NCI-H1930 (cell line): Measurements from ENCODE around the gene EFHC1.
"Not testable (repeated sequence)": the region's sequence is repeated elsewhere in the genome, so short reads cannot be mapped to it uniquely, and the experiment has no call there.

Experiments used
- DNase-seq, 2 experiments: peaks; one replicate each; lab custom pipeline; 2025; lab: John Stamatoyannopoulos, UW

EFHC1 gene, protein sequence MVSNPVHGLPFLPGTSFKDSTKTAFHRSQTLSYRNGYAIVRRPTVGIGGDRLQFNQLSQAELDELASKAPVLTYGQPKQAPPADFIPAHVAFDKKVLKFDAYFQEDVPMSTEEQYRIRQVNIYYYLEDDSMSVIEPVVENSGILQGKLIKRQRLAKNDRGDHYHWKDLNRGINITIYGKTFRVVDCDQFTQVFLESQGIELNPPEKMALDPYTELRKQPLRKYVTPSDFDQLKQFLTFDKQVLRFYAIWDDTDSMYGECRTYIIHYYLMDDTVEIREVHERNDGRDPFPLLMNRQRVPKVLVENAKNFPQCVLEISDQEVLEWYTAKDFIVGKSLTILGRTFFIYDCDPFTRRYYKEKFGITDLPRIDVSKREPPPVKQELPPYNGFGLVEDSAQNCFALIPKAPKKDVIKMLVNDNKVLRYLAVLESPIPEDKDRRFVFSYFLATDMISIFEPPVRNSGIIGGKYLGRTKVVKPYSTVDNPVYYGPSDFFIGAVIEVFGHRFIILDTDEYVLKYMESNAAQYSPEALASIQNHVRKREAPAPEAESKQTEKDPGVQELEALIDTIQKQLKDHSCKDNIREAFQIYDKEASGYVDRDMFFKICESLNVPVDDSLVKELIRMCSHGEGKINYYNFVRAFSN

DNA sequence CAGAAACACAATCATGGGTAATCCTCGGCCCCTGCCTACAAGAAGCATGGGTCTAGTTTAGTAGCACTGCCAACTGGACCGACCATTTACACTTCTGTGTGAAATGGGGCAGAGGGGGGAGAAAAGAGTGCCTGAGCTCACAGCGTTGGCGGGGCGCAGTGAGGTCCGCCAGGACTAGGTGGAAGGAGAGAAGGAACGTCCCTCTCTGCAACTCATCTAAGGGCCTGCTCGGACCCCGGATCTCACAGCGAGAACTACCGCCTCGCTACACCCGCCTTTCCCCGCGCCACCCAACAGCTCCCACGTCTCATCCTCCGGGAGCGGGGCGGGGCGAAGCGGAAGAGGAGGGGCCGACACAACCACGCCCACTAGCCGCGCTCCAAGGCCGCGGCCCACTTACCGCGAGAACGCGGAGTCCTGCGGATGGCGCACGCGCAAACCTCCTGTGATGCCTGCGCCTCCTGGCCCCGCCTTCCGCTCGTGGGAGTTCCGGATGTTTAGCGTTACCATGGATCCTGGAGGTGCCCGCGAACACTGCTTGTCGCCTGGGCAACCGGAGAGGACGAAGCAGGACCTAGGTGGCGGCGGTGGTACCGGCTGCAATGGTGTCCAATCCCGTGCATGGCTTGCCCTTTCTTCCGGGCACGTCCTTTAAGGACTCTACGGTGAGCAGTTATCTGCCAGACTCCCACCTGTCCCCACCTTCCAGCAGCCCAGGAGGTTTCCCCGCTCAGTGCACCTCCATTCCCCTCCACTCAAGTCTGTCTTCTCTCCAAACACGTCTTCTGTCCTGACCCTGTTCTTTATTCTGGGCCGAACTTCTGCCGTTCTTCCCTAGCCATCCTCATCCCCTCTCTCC is at the start of gene EFHC1:
TSS of gene EFHC1 (plus strand) at position 534 of the 859 bp plus-strand sequence. CDS start at position 603, 69 bp downstream.
- DNase-seq, result peak; percentile 98

DNA sequence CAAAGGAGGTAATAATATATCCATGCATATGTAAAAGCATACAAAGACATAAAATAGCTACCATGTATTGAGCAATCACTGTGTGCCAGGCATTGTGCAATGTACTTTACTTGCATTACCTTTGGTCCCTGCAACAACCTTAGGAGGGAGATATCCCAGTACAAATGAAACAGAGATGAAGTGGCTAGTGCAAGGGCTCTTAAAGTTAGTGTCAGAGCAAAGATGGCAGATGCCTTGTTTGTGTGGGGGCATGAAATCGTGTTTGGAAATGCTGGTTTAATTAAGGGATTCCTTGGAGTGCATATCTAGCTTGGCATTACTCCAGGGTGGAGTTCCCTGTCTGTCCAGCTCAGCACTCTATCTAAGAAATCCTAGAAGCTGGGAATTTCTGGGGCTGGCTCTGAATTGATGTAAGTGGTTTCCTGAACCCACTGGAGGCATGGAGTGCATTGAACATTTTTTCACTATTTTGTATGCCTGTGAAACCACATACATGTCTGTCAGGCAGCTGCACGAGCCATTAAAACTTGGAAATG is 48.4 kb upstream of the EFHC1 start:
- DNase-seq, result no peak

DNA sequence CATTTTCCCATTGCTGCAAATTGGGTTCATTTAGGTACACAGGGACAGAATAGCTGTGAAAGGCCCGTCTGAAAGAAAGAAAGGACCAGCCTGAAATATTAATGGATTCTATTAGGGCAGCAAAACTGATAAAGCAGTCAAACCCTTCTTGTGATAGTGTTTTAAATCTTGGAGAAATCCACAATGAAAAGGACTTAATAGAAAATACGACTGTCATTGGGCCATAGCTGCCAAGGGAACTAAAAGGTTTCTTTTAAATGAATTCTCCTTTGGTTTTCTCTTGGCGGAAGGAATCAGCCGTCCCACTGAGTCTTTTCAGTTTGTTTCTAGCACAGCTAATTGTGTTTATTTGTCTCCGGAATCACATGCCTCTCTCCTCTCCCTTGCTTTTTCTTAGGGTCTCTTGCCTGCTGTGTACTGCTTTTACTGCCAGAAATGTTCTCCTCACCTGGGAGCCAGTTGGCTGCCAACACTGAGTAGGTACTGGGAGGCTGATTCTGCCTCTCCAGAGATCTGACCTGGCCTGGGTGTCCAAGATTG is 46.9 kb upstream of the EFHC1 start:
- no peak for DNase-seq

DNA sequence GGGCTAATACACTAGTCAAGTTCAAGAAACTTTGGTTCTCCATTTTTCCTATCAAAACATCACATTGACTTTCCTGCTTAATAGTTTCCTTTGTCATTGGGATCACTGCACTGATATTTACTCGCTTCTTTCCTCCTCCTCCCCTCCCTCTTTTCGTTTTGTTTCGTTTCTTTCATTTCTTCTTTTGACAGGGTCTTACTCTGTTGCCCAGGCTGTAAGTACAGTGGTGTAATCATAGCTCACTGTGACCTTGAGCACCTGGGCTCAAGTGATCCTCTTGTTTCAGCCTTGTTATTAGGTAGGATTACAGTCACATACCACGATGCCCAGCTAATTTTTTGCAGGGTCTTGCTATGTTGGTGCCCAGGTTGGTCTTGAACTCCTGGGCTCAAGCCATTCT is 45.9 kb upstream of the EFHC1 start:
- DNase-seq, result no peak

DNA sequence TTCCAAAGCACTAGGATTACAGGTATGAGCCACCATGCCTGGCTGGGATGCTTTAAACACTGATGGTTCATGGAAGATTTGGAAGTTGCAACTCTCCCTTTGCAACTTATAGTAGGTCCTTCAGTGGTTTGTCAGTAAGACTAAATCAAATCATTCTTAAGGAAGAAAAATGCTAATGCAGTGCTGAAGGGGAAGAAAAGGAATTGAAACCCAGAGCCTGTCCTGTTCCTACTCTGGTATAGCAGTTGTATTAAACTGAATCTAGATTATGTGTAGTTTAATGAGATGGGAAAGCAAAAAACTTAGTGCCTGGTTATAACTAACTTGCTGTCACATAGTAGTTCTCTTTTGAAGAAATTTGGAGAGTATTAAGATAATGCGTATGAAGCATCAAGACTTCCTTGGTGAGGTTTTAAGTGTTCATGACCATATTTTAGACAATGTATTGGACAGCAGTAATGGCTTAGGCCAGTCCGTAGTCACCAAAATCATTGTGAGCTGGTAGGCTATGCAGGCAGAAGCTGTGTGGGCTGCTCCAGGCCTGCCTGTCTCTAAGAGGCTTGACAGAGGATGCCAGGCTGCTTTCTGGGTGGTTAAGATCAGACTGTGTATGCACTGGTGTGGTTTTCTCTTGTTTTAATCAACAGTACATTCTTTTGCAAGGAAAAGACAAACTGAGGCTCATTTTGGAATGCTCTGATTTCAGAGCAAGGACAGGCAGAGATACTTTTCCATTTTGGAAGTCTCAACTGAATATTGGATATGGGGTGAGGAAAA is 44.2 kb upstream of the EFHC1 start:
- no peak for DNase-seq

DNA sequence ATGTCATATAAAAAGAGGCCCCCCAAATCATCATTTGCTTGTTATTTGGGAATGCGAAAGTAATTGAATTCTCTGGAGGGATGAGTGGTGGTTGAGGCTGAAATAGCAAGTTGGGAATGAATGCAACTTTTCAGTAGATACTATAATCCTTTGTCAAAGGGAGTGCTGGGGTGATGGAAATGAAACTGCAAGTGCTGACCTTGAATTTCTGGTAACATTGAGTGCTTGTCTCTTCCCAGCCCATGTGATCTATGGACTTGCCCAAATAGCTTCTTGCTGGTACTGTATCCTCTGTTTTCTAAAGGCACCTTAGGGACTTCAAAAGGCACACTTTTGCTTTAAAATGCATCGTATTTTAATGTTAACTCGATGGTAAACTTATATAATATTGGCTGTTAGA is 43.4 kb upstream of the EFHC1 start:
- DNase-seq, result no peak

DNA sequence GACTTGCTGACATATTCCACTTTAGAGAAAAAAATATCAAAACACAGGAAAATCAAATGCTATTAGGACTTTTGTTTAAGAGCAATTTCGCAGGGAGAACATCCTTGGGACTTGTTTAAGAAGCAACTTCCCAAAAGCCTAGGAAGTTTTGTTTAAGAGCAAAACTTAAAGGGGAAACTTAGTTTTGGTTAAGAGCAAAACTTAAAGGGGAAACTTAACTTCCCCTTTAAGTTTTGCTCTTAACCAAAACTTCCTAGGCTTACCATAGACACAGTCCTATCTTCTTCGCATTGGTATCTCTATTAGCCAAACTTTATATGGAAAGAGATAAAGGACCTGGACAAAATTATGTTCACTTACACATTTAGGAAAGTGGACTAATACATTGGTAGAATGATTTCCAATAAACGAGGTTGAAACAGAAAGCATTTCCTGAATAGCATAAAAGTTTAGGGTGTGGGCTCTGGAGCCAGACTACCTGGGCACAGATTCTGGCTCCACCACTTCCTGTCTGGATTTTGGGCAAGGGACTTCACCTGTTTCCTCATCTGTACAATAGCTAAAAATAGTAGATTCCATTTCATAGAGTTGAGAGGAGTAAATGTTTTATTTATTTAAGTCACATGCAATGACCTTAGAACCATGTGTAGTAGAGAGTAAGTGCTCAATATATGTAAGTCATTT is 42.5 kb upstream of the EFHC1 start:
- DNase-seq, result no peak

DNA sequence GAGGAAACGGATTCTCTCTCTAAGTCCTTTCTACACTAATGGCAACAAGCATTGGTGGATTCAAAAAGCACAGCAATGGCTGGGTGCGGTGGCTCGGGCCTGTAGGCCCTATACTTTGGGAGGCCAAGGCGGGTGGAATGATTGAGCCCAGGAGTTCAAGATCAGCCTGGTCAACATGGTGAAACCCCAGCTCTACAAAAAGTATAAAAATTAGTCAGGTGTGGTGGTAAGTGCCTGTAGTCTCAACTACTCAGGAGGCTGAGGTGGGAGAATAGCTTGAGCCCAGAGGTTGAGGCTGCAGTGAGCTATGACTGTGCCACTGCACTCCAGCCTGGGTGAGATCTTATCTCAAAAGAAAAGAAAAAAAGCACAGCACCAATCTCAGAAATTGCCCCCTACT is 38.9 kb upstream of the EFHC1 start:
- DNase-seq, result no peak

DNA sequence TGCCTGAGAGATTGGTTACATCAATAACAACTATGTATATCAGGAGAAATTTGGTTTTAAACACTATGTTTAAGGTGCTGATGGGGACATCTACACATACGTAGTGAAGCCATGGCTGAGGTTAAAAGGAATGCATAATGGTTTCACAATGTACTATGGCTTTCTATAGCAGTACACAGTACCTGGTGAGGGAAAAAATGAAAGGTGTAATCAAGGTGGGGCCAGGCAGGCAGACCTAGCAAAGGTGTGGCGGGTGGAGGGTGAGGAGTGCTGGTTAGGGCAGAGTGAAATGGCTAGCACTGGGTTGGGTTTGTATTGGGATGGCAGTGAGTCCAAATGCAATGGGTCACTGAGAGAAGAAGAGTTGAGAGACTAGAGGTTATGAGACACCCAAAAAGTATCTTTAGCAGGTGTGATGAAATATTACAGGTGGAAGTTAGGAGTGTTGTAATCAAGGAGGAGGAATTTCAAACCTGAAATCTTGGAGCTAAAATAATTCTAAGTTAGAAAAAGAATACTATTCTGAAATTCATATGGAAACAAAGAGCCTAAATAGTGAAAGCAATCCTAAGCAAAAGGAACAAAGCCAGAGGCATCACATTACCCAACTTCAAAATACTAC is 35.9 kb upstream of the EFHC1 start:
- no peak for DNase-seq

DNA sequence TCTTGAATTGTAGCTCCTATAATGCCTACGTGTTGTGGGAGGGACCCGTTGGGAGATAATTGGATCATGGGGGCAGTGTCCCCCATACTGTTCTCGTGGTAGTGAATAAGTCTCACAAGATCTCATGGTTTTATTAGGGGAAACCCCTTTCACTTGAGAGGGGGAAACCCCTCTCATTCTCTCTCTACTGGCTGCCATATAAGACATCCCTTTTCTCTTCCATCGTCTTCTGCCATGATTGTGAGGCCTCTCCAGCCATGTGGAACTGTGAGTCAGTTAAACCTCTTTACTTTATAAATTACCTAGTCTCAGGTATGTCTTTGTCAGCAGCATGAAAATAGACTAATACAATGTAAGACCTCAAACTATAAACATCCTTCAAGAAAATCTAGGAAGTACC is 35.1 kb upstream of the EFHC1 start:
- no peak for DNase-seq

DNA sequence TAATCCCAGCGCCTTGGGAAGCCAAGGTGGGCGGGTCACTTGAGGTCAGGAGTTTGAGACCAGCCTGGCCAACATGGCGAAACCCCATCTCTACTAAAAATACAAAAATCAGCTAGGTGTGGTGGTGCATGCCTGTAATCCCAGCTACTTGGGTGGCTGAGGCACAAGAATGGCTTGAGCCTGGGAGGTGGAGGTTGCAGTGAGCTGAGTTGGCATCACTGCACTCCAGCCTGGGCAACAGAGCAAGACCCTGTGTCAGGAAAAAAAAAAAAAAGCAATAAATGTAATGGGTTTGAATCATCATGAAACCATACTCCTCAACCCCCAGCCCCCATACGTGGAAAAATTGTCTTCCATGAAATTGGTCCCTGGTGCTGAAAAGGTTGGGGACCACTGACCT is 32.0 kb upstream of the EFHC1 start:
- DNase-seq, result not testable (repeated sequence)

- DNase-seq, result no peak
Measured at GRCh38 chr6:52388790-52389189, 31.4 kb upstream of the EFHC1 start.

DNA sequence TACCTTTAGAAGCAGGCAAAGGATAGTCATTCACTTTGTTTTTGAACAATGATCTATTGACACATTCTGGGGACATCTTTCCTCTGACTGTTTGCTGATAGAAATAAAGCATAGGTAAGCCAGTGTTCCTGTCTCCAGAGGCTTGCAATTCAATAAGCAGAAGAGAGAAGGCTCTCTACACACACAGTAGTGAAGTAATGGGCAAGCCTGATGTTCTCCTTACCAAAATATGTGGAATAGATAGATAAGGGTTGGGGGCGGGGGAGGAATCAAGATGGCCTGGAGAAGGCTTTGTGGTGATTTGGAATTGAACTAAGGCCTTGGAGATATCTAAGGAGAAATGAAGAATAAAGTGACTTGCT is 30.9 kb upstream of the EFHC1 start:
- no peak for DNase-seq

DNA sequence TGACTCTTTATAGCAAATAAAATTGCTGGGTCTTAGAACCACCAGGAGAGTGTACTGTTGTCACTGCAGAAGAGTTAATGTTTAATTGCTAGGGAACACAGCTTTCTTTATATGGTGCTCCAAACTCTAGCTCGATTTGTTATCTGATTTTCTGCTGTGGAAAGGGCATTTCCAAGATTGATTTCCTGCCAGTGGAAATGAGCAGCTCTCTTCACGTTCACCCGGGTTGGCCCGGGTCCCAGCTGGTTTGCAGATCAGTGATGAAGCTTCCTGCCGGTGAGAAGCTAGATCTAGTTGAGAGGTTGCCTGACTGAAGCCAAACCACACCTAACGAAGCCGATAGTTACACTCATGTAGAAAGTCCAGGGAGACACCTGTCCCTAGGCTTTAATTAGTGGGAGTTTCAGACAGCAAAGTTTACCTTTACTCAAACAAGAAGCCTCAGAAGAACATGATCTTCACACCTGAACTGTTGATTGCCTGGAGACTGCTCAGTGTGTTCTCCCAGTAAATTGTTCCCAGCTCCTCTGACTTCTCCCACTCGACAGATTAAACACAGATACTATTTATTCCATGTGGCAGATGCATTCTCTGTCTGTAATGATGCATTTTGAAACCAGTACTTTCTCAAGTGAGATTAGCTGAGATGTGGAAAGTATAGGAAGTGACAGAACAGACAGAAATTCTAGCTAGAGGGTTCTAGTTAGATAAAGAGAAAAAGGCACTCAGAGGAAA is 30.3 kb upstream of the EFHC1 start:
- DNase-seq, result no peak

DNA sequence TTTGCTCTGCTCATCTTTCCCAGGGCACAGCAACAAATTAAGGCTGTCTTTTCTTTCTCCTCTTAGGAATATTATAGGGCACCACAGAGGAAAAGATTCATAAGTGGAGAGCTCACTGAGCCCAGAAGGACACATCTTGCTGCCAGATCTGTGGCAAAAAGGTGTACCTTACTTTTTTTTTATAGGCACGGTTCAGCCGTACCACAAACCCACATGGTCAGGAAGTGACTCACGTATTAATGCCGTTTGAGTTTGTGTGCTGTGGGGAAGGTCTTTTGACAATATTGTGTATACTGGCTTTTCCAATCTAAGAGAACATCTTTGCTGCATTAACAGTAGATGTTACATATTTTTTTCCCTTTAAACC is 29.8 kb upstream of the EFHC1 start:
- no peak for DNase-seq

GRCh38 chr6:52391599-52391998 is 28.5 kb upstream of the EFHC1 start:
- no peak for DNase-seq

- no peak for DNase-seq
Measured at GRCh38 chr6:52392944-52393343, 27.2 kb upstream of the EFHC1 start.

DNA sequence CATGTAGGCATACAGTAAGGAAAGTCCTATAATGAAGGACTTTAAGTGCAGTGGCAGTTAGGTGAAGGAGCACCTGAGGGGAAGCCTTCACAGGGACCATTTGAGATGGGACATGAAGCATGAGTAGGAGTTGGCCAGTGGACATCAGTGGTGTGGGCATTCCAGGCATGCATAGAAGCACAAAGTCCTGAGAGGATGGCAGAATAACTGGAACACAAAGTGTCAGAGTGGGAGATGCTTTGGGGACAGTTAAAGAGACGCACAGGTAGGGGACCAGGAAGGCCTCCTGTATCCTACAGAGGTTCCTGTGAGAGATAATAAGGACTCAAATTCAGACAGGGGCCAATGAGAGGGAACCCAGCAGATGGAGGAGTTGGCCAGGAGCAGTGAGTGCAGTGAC is 26.4 kb upstream of the EFHC1 start:
- no peak for DNase-seq

- DNase-seq, result no peak
Measured at GRCh38 chr6:52394251-52394666, 25.9 kb upstream of the EFHC1 start.

- no peak for DNase-seq
Measured at GRCh38 chr6:52395969-52396368, 24.2 kb upstream of the EFHC1 start.
